IMR-90 (cell line): ENCODE results near the gene GLS. TPM values are rescaled to one million over a fixed set of nuclear protein-coding genes. Genes with fewer than 3 reads are reported as not detected.

Experiments
- ATAC-seq: fragments of 200-7000 bp; cut with Tn5 transposase; 2 replicates; pipeline ENCODE4 v1.9.1; 2020; ENCODE audit warnings: low read depth, mild to moderate bottlenecking, moderate library complexity
- BruUV-seq: library from RNA; stranded (reverse); fragments of 400-500 nt; replicated peaks from 2 replicates; lab custom pipeline; 2021; lab: Mats Ljungman, UMichigan
- CTCF ChIA-PET: fragments of 300-600 bp; formaldehyde crosslinking; extraction: SDS; loops from one replicate; lab custom pipeline; 2021; ENCODE audit warnings: antibody characterized with exemption; lab: Yijun Ruan, JAX
- POLR2A ChIA-PET: fragments of 300-600 bp; sonication (Branson Sonifier 250); formaldehyde crosslinking; loops from one replicate; lab custom pipeline; 2022; ENCODE audit warnings: antibody characterized with exemption; ENCODE audit not compliant: unreplicated experiment; lab: Charles Lee
- DNase-seq: peaks from one replicate; pipeline ENCODE4 v3.0.0; 2013
- H2AFZ ChIP-seq: replicated peaks from 2 replicates; pipeline ENCODE3; 2013; ENCODE audit warnings: low read length, mild to moderate bottlenecking; ENCODE audit not compliant: poor library complexity
- H2AK5ac ChIP-seq: 2 replicates; pipeline ENCODE4 v1.6.1; 2013; ENCODE audit warnings: low read depth, low read length, inconsistent platforms
- H2AK9ac ChIP-seq: replicated peaks from 2 replicates; pipeline ENCODE3; 2013; ENCODE audit warnings: mild to moderate bottlenecking, low read depth, low read length, moderate library complexity; ENCODE audit not compliant: poor library complexity
- H2BK120ac ChIP-seq: 2 replicates; pipeline ENCODE4 v1.6.1; 2013; ENCODE audit warnings: low read depth, low read length, inconsistent platforms
- H2BK15ac ChIP-seq: 3 replicates; pipeline ENCODE4 v1.6.1; 2013; ENCODE audit warnings: low read depth, low read length, inconsistent platforms
- H2BK20ac ChIP-seq: 2 replicates; pipeline ENCODE4 v1.6.1; 2013; ENCODE audit warnings: low read depth, mild to moderate bottlenecking, inconsistent platforms, low read length, moderate library complexity
- H2BK5ac ChIP-seq: 2 replicates; pipeline ENCODE4 v1.6.1; 2013; ENCODE audit warnings: mild to moderate bottlenecking, low read depth, low read length, inconsistent platforms; ENCODE audit not compliant: poor library complexity, severe bottlenecking
- H3K14ac ChIP-seq: replicated peaks from 2 replicates; pipeline ENCODE4 v1.6.1; 2013; ENCODE audit warnings: low read depth, low read length, inconsistent platforms
- H3K18ac ChIP-seq: 2 replicates; pipeline ENCODE4 v1.6.1; 2013; ENCODE audit warnings: low read depth, low read length, control low read depth
- H3K23ac ChIP-seq: 2 replicates; pipeline ENCODE4 v1.6.1; 2013; ENCODE audit warnings: low read depth, low read length, inconsistent platforms
- H3K27ac ChIP-seq: 2 replicates; pipeline ENCODE4 v1.5.1; 2013; ENCODE audit warnings: mild to moderate bottlenecking, control low read depth, low read length; ENCODE audit not compliant: insufficient read depth
- H3K27me3 ChIP-seq: 2 replicates; pipeline ENCODE4 v1.6.1; 2013; ENCODE audit warnings: low read length; ENCODE audit not compliant: control insufficient read depth, insufficient read depth
- H3K36me3 ChIP-seq: 2 replicates; pipeline ENCODE4 v1.6.1; 2013; ENCODE audit warnings: low read length, mixed read lengths; ENCODE audit not compliant: control insufficient read depth, insufficient read depth
- H3K4ac ChIP-seq: 2 replicates; pipeline ENCODE4 v1.6.1; 2013; ENCODE audit warnings: low read depth, low read length, inconsistent platforms
- H3K4me1 ChIP-seq: 2 replicates; pipeline ENCODE4 v1.6.1; 2013; ENCODE audit warnings: low read length, mixed read lengths; ENCODE audit not compliant: control insufficient read depth, insufficient read depth
- H3K4me2 ChIP-seq: 2 replicates; pipeline ENCODE4 v1.6.1; 2013; ENCODE audit warnings: low read depth, mild to moderate bottlenecking, control low read depth, low read length, moderate library complexity
- H3K4me3 ChIP-seq: 2 replicates; pipeline ENCODE4 v1.5.1; 2013; ENCODE audit warnings: low read depth, mild to moderate bottlenecking, control low read depth, low read length, moderate library complexity; ENCODE audit not compliant: insufficient read depth
- H3K56ac ChIP-seq: 2 replicates; pipeline ENCODE4 v1.6.1; 2013; ENCODE audit warnings: low read length, inconsistent platforms; ENCODE audit not compliant: insufficient read depth; ENCODE audit errors: extremely low read depth
- H3K79me1 ChIP-seq, 2 experiments: 2 replicates each; pipeline ENCODE4 v1.6.1; 2013; ENCODE audit warnings: low read length in 2 of 2, inconsistent platforms in 1 of 2, low read depth in 1 of 2
- H3K9ac ChIP-seq: 2 replicates; pipeline ENCODE4 v1.6.1; 2013; ENCODE audit warnings: low read depth, low read length, control low read depth
- H3K9me1 ChIP-seq: 2 replicates; pipeline ENCODE4 v1.6.1; 2013; ENCODE audit warnings: low read length, inconsistent platforms; ENCODE audit not compliant: insufficient read depth
- H3K9me3 ChIP-seq: 2 replicates; pipeline ENCODE4 v1.6.1; 2013; ENCODE audit warnings: low read length; ENCODE audit not compliant: control insufficient read depth, insufficient read depth
- H4K20me1 ChIP-seq: 2 replicates; pipeline ENCODE4 v1.6.1; 2013; ENCODE audit warnings: low read length, inconsistent platforms; ENCODE audit not compliant: insufficient read depth
- H4K5ac ChIP-seq: 2 replicates; pipeline ENCODE4 v1.6.1; 2013; ENCODE audit warnings: mild to moderate bottlenecking, low read depth, low read length, control low read depth
- H4K8ac ChIP-seq, 2 experiments: 2 replicates each; pipeline ENCODE4 v1.6.1; 2013; ENCODE audit warnings: low read depth in 2 of 2, low read length in 2 of 2, control low read depth in 1 of 2, inconsistent platforms in 1 of 2
- H4K91ac ChIP-seq: 2 replicates; pipeline ENCODE4 v1.6.1; 2013; ENCODE audit warnings: low read depth, low read length, inconsistent platforms; ENCODE audit not compliant: insufficient read depth
- BHLHE40 ChIP-seq: fragments of 150-350 bp; IDR thresholded peaks from 2 replicates; pipeline ENCODE4 v1.6.1; 2016; ENCODE audit warnings: mild to moderate bottlenecking, low read depth, low read length
- ELK1 ChIP-seq: fragments of 150-350 bp; IDR thresholded peaks from 2 replicates; pipeline ENCODE4 v1.6.1; 2016; ENCODE audit warnings: low read depth, mild to moderate bottlenecking, low read length, moderate library complexity, borderline replicate concordance
- FOS ChIP-seq: fragments of 150-350 bp; IDR thresholded peaks from 2 replicates; pipeline ENCODE4 v1.6.1; 2016; ENCODE audit warnings: low read depth, low read length
- MAZ ChIP-seq: IDR thresholded peaks from 2 replicates; pipeline ENCODE4 v1.6.1; 2012; ENCODE audit warnings: low read depth, mild to moderate bottlenecking, low read length, improper control_type of control experiment, moderate library complexity, borderline replicate concordance
- MXI1 ChIP-seq: IDR thresholded peaks from 2 replicates; pipeline ENCODE4 v1.6.1; 2012; ENCODE audit warnings: low read depth, mild to moderate bottlenecking, low read length, moderate library complexity, borderline replicate concordance
- POLR2A ChIP-seq: IDR thresholded peaks from 2 replicates; pipeline ENCODE4 v1.6.1; 2012; ENCODE audit warnings: mild to moderate bottlenecking, low read depth, low read length
- RAD21 ChIP-seq: IDR thresholded peaks from 2 replicates; pipeline ENCODE4 v1.6.1; 2012; ENCODE audit warnings: low read length, improper control_type of control experiment
- RFX5 ChIP-seq: IDR thresholded peaks from 2 replicates; pipeline ENCODE4 v1.8.0; 2012; ENCODE audit warnings: low read depth, mild to moderate bottlenecking, low read length, moderate library complexity
- WGBS, 2 experiments: methylation state at CpG; one replicate each; pipeline versions ENCODE4 v1.1.5 to v1.1.7; 2013; ENCODE audit warnings: missing lambda C conversion rate in 2 of 2; ENCODE audit not compliant: insufficient read length in 1 of 2; ENCODE audit errors: extremely low coverage in 2 of 2; 5-methylcytosine and 5-hydroxymethylcytosine counted together
- dilution Hi-C: fragments of 300-500 bp; cut with HindIII; formaldehyde crosslinking; loops from one replicate; pipeline ENCODE4 v1.14.3; 2018; ENCODE audit warnings: low sequenced_read_pairs; ENCODE audit not compliant: unreplicated experiment
- in situ Hi-C: fragments of 300-500 bp; cut with MboI; formaldehyde crosslinking; loops from 3 replicates; pipeline ENCODE4 v1.14.3; 2019; ENCODE audit warnings: low sequenced_read_pairs, inconsistent platforms, mixed read lengths
- intact Hi-C: fragments of 100-400 bp; cut with micrococcal nuclease; formaldehyde crosslinking; loops from 2 replicates; pipeline ENCODE4 v1.10.0; 2022
- polyA plus RNA-seq, 3 experiments: library from polyadenylated mRNA; depleted of rRNA; stranded (reverse); fragments of >200 nt; gene quantifications; 2 replicates each; pipeline ENCODE4 v1.2.3, GENCODE V29; 2012; ENCODE audit warnings: low replicate concordance in 1 of 3
- total RNA-seq: library from RNA; depleted of rRNA; stranded (reverse); fragments of >200 nt; gene quantifications from 2 replicates; pipeline ENCODE4 v1.2.3, GENCODE V29; 2012
- TF ChIP-seq, protein P1 (sequence below): conservative IDR thresholded peaks from 2 replicates; pipeline ENCODE4 v1.5.1; 2012; ENCODE audit warnings: mild to moderate bottlenecking, low read depth, low read length, improper control_type of control experiment

The GLS gene
- total and polyA plus RNA-seq, 2 of the 4 experiments (the other 2 are of a cell fraction) = 87.5 to 130 TPM

- dilution Hi-C loops = no loop called here
Observed at GRCh38 chr2:190947711-190948251, 67.2 kb downstream of the GLS start.

More at GRCh38 chr2:190947711-190948251, 67.2 kb downstream of the GLS start:
- Histone ChIP-seq H3K23ac (no peak overlapping the region), H2BK120ac (no peak overlapping the region), H2AK9ac (no peak overlapping the region), H3K4me3 (no peak overlapping the region), H2BK20ac (no peak overlapping the region), H3K56ac (0 out of 2 replicates have a peak overlapping the region, but pooled peaks have one; percentile 16), H2BK15ac (no peak overlapping the region), H3K36me3 (no peaks in the 10 kb centered on the region), H2AFZ (no peak overlapping the region), H3K18ac (no peak overlapping the region), H3K27ac (no peak overlapping the region), H3K4me1 (peaks cover 4% of the 10 kb centered on the region), H4K91ac (no peak overlapping the region), H2AK5ac (no peak overlapping the region), H3K9ac (no peak overlapping the region), H4K5ac (no peak overlapping the region), H3K79me1 (no peaks in the 10 kb centered on the region), H4K8ac (no peak overlapping the region; a peak in 1 of 4 replicates), H3K27me3 (no peaks in the 10 kb centered on the region), H2BK5ac (peak overlapping the region; percentile 62), H3K9me3 (no peaks in the 10 kb centered on the region), H3K14ac (no peak overlapping the region), H3K4ac (no peak overlapping the region; the same call in 1 of the 2 replicates), H3K9me1 (peaks cover 9% of the 10 kb centered on the region; the same call in 1 of the 2 replicates), H4K20me1 (no peaks in the 10 kb centered on the region; the same call in 1 of the 2 replicates), H3K4me2 (peak overlapping the region; percentile 85)
- intact Hi-C loops (loop anchor here (5.0 kb wide), 1 partner anchor 165 kb away; no protein-coding TSS in a partner anchor), in situ Hi-C loops (no loop called here)
- ATAC-seq (peak; percentile 75), DNase-seq (peak; percentile 81)
- WGBS, 2 experiments = no CpG with 5 or more reads among the region's 2 CpGs
- POLR2A ChIA-PET = interaction anchor here (0.7 kb wide), 1 partner anchor 135 kb away, joined by 3 read pairs; no protein-coding TSS in a partner anchor
- BruUV-seq = no TSS peak
- TF ChIP-seq RFX5 = no peak
- TF ChIP-seq MAZ = 0 out of 2 replicates have a peak, but pooled peaks have one; percentile 9
- peak; percentile 37 for TF ChIP-seq RAD21
- 0 out of 2 replicates have a peak, but pooled peaks have one; percentile 58 for TF ChIP-seq MXI1
- TF ChIP-seq BHLHE40 = peak; percentile 15; the same call in 1 of the 2 replicates
- TF ChIP-seq, protein P1, sequence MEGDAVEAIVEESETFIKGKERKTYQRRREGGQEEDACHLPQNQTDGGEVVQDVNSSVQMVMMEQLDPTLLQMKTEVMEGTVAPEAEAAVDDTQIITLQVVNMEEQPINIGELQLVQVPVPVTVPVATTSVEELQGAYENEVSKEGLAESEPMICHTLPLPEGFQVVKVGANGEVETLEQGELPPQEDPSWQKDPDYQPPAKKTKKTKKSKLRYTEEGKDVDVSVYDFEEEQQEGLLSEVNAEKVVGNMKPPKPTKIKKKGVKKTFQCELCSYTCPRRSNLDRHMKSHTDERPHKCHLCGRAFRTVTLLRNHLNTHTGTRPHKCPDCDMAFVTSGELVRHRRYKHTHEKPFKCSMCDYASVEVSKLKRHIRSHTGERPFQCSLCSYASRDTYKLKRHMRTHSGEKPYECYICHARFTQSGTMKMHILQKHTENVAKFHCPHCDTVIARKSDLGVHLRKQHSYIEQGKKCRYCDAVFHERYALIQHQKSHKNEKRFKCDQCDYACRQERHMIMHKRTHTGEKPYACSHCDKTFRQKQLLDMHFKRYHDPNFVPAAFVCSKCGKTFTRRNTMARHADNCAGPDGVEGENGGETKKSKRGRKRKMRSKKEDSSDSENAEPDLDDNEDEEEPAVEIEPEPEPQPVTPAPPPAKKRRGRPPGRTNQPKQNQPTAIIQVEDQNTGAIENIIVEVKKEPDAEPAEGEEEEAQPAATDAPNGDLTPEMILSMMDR = peak; percentile 39
- TF ChIP-seq ELK1 = no peak
- peak; percentile 12; the same call in 1 of the 2 replicates for TF ChIP-seq FOS
- TF ChIP-seq POLR2A = peak; percentile 16; the same call in 1 of the 2 replicates
- CTCF ChIA-PET = interaction anchor here (1.2 to 1.5 kb wide), 3 partner anchors 9 to 98 kb away, joined by 3 to 4 read pairs (median 3); no protein-coding TSS in a partner anchor
